SK-N-SH treated with all-trans-retinoic acid at 6 μM for 48 hours (cell line): ENCODE results near the gene AVEN.

ENCODE experiments used
- ATAC-seq: fragments of 200-7000 bp; cut with Tn5 transposase; 3 replicates; pipeline ENCODE4 v1.9.1; 2020; ENCODE audit warnings: mild to moderate bottlenecking, moderate library complexity
- ARNTL ChIP-seq: fragments of 450-650 bp; formaldehyde crosslinking; IDR thresholded peaks from 2 replicates; pipeline ENCODE4 v1.5.0; 2020; ENCODE audit warnings: low read depth, mild to moderate bottlenecking, moderate library complexity, borderline replicate concordance
- BACH2 ChIP-seq: fragments of 250-450 bp; sonication (Bioruptor Pico); IDR thresholded peaks from 2 replicates; pipeline ENCODE4 v1.9.0; 2021; ENCODE audit warnings: mild to moderate bottlenecking, borderline replicate concordance
- CREB5 ChIP-seq: fragments of 250-450 bp; sonication (Bioruptor Pico); IDR thresholded peaks from 2 replicates; pipeline ENCODE4 v1.5.1; 2020; ENCODE audit warnings: low read depth, mild to moderate bottlenecking, moderate library complexity
- CSDC2 ChIP-seq: fragments of 250-450 bp; sonication (Bioruptor Pico); IDR thresholded peaks from 2 replicates; pipeline ENCODE4 v1.5.0; 2020; ENCODE audit warnings: mild to moderate bottlenecking, moderate library complexity
- CSRNP3 ChIP-seq: fragments of 250-450 bp; sonication (Bioruptor Pico); IDR thresholded peaks from 2 replicates; pipeline ENCODE4 v1.5.1; 2021; ENCODE audit warnings: mild to moderate bottlenecking, moderate library complexity
- ESRRG ChIP-seq: fragments of 250-450 bp; sonication (Bioruptor Pico); IDR thresholded peaks from 2 replicates; pipeline ENCODE4 v1.6.1; 2021; ENCODE audit warnings: mild to moderate bottlenecking
- GLIS3 ChIP-seq: fragments of 250-450 bp; sonication (Bioruptor Pico); IDR thresholded peaks from 2 replicates; pipeline ENCODE4 v1.5.0; 2020; ENCODE audit warnings: mild to moderate bottlenecking, moderate library complexity
- ISL1 ChIP-seq: fragments of 250-450 bp; sonication (Bioruptor Pico); IDR thresholded peaks from 2 replicates; pipeline ENCODE4 v2.1.2; 2022; ENCODE audit warnings: mild to moderate bottlenecking, moderate library complexity
- OSR1 ChIP-seq: fragments of 250-450 bp; sonication (Bioruptor Pico); IDR thresholded peaks from 2 replicates; pipeline ENCODE4 v1.8.0; 2022; ENCODE audit warnings: moderate library complexity, mild to moderate bottlenecking, inconsistent platforms
- PATZ1 ChIP-seq: fragments of 250-450 bp; sonication (Bioruptor Pico); IDR thresholded peaks from 2 replicates; pipeline ENCODE4 v1.8.0; 2020; ENCODE audit warnings: mild to moderate bottlenecking, moderate library complexity, borderline replicate concordance
- POU6F1 ChIP-seq: fragments of 250-450 bp; sonication (Bioruptor Pico); IDR thresholded peaks from 2 replicates; pipeline ENCODE4 v1.8.0; 2021; ENCODE audit warnings: low read depth, mild to moderate bottlenecking, moderate library complexity, borderline replicate concordance
- RARB ChIP-seq: fragments of 250-450 bp; sonication (Bioruptor Pico); IDR thresholded peaks from 2 replicates; pipeline ENCODE4 v1.8.0; 2021; ENCODE audit warnings: mild to moderate bottlenecking, moderate library complexity
- SNAI2 ChIP-seq: fragments of 250-450 bp; sonication (Bioruptor Pico); IDR thresholded peaks from 2 replicates; pipeline ENCODE4 v1.5.0; 2020; ENCODE audit warnings: mild to moderate bottlenecking, moderate library complexity
- TCF4 ChIP-seq: fragments of 250-450 bp; sonication (Bioruptor Pico); IDR thresholded peaks from 2 replicates; pipeline ENCODE4 v1.8.0; 2021; ENCODE audit warnings: mild to moderate bottlenecking, moderate library complexity, borderline replicate concordance
- TOX ChIP-seq: fragments of 250-450 bp; sonication (Bioruptor Pico); IDR thresholded peaks from 2 replicates; pipeline ENCODE4 v1.8.0; 2021; ENCODE audit warnings: mild to moderate bottlenecking, moderate library complexity, borderline replicate concordance
- TSHZ2 ChIP-seq: fragments of 250-450 bp; sonication (Bioruptor Pico); IDR thresholded peaks from 2 replicates; pipeline ENCODE4 v1.5.0; 2020; ENCODE audit warnings: mild to moderate bottlenecking, moderate library complexity
- ZC3H10 ChIP-seq: fragments of 250-450 bp; sonication (Bioruptor Pico); IDR thresholded peaks from 2 replicates; pipeline ENCODE4 v1.5.1; 2021; ENCODE audit warnings: mild to moderate bottlenecking, moderate library complexity
- ZFP3 ChIP-seq: fragments of 250-450 bp; sonication (Bioruptor Pico); IDR thresholded peaks from 2 replicates; pipeline ENCODE4 v1.5.0; 2020; ENCODE audit warnings: mild to moderate bottlenecking, moderate library complexity
- ZFP30 ChIP-seq: fragments of 450-650 bp; formaldehyde crosslinking; IDR thresholded peaks from 2 replicates; pipeline ENCODE4 v1.5.0; 2022; ENCODE audit warnings: mild to moderate bottlenecking, moderate library complexity
- ZNF565 ChIP-seq: fragments of 450-650 bp; formaldehyde crosslinking; conservative IDR thresholded peaks from 2 replicates; pipeline ENCODE4 v1.5.0; 2020; ENCODE audit warnings: low read depth, mild to moderate bottlenecking, moderate library complexity
- ZNF8 ChIP-seq: fragments of 450-650 bp; formaldehyde crosslinking; IDR thresholded peaks from 2 replicates; pipeline ENCODE4 v1.5.0; 2020; ENCODE audit warnings: mild to moderate bottlenecking, moderate library complexity

Gene AVEN

GRCh38 chr15:34046471-34047145 lies 7.6 kb upstream of the AVEN start:
- TF ChIP-seq CSRNP3 (no peak), ISL1 (CRISPR knock-in tag) (no peak), ZNF8 (no peak), POU6F1 (no peak), ZFP3 (CRISPR knock-in tag) (no peak), ZC3H10 (CRISPR knock-in tag) (no peak), BACH2 (CRISPR knock-in tag) (no peak), TCF4 (no peak), ESRRG (CRISPR knock-in tag) (no peak), TSHZ2 (CRISPR knock-in tag) (no peak), ZFP30 (CRISPR knock-in tag) (no peak), CSDC2 (CRISPR knock-in tag) (no peak), PATZ1 (CRISPR knock-in tag) (no peak)
- TF ChIP-seq, all 23 proteins: peak for 0
- no peak for ATAC-seq

- ATAC-seq: no peak
- TF ChIP-seq CSDC2 (CRISPR knock-in tag): no peak
- TF ChIP-seq BACH2 (CRISPR knock-in tag): no peak
- no peak for TF ChIP-seq CSRNP3
- no peak for TF ChIP-seq TOX (CRISPR knock-in tag)
- TF ChIP-seq ZFP3 (CRISPR knock-in tag): no peak
- TF ChIP-seq RARB (CRISPR knock-in tag): no peak
- TF ChIP-seq ARNTL: no peak
- no peak for TF ChIP-seq ZNF8
- TF ChIP-seq SNAI2 (CRISPR knock-in tag): no peak
- no peak for TF ChIP-seq ISL1 (CRISPR knock-in tag)
- TF ChIP-seq ZFP30 (CRISPR knock-in tag): no peak
Observed at GRCh38 chr15:34043813-34044212, 4.8 kb upstream of the AVEN start.

- no peak for ATAC-seq
- TF ChIP-seq ZC3H10 (CRISPR knock-in tag) (no peak), POU6F1 (no peak), GLIS3 (no peak), TCF4 (no peak), TSHZ2 (CRISPR knock-in tag) (no peak), OSR1 (no peak), CREB5 (CRISPR knock-in tag) (no peak), TOX (CRISPR knock-in tag) (no peak), ARNTL (no peak), ZNF565 (CRISPR knock-in tag) (no peak)
Observed at GRCh38 chr15:34043391-34043790, 4.4 kb upstream of the AVEN start.
